GM23338 (cell line): Measurements from ENCODE around the gene ICE1. TPM values are rescaled to one million over a fixed set of nuclear protein-coding genes. Genes with fewer than 3 reads are reported as not detected.

Source experiments
- ATAC-seq: fragments of 200-7000 bp; cut with Tn5 transposase; 3 replicates; pipeline ENCODE4 v1.9.1; 2020
- DNase-seq: peaks from one replicate; pipeline ENCODE4 v3.0.0-alpha.2; 2015; ENCODE audit warnings: low spot score
- H2AFZ ChIP-seq: fragments of 200-600 bp; sonication (generic); 2 replicates; pipeline ENCODE4 v1.8.0; 2016; ENCODE audit warnings: antibody characterized with exemption, mild to moderate bottlenecking, moderate library complexity
- H3F3A ChIP-seq: fragments of 200-600 bp; sonication (generic); replicated peaks from 2 replicates; pipeline ENCODE4 v1.8.0; 2017; ENCODE audit warnings: antibody characterized with exemption, mixed run types, low read depth
- H3K27ac ChIP-seq: fragments of 200-600 bp; sonication (generic); 2 replicates; pipeline ENCODE4 v1.6.1; 2016; ENCODE audit warnings: low read depth
- H3K27me3 ChIP-seq: fragments of 200-600 bp; sonication (generic); 2 replicates; pipeline ENCODE4 v1.8.0; 2016; ENCODE audit warnings: mild to moderate bottlenecking, mixed run types, moderate library complexity; ENCODE audit not compliant: insufficient read depth
- H3K36me3 ChIP-seq: fragments of 200-600 bp; sonication (generic); 2 replicates; pipeline ENCODE4 v1.8.0; 2016; ENCODE audit warnings: mild to moderate bottlenecking; ENCODE audit not compliant: insufficient read depth
- H3K4me1 ChIP-seq: fragments of 200-600 bp; sonication (generic); 2 replicates; pipeline ENCODE4 v1.8.0; 2016; ENCODE audit warnings: mild to moderate bottlenecking, moderate library complexity; ENCODE audit not compliant: insufficient read depth
- H3K4me2 ChIP-seq: fragments of 200-600 bp; sonication (generic); 2 replicates; pipeline ENCODE4 v1.7.1; 2017; ENCODE audit warnings: mixed run types
- H3K4me3 ChIP-seq: fragments of 200-600 bp; sonication (generic); 2 replicates; pipeline ENCODE4 v1.6.1; 2016; ENCODE audit warnings: mixed run types
- H3K79me2 ChIP-seq: fragments of 200-600 bp; sonication (generic); replicated peaks from 2 replicates; pipeline ENCODE4 v1.8.0; 2017; ENCODE audit warnings: mild to moderate bottlenecking; ENCODE audit not compliant: insufficient read depth
- H3K9me2 ChIP-seq: fragments of 200-600 bp; sonication (generic); 2 replicates; pipeline ENCODE4 v1.8.0; 2017; ENCODE audit not compliant: insufficient read depth
- H4K20me1 ChIP-seq: fragments of 200-600 bp; sonication (generic); replicated peaks from 2 replicates; pipeline ENCODE4 v1.8.0; 2017; ENCODE audit warnings: mild to moderate bottlenecking; ENCODE audit not compliant: insufficient read depth
- H3K27ac Mint-ChIP-seq: 2 replicates; pipeline ENCODE4 v1.8.0; 2020; ENCODE audit warnings: inconsistent platforms, mild to moderate bottlenecking, moderate library complexity, mixed read lengths
- H3K27me3 Mint-ChIP-seq: 3 replicates; pipeline ENCODE4 v1.8.0; 2022; ENCODE audit warnings: low read depth, mild to moderate bottlenecking, moderate library complexity, mixed read lengths, inconsistent platforms; ENCODE audit not compliant: insufficient read depth, poor library complexity
- H3K36me3 Mint-ChIP-seq: 3 replicates; pipeline ENCODE4 v1.8.0; 2021; ENCODE audit warnings: low read depth, mild to moderate bottlenecking, inconsistent platforms, moderate library complexity, mixed read lengths
- H3K4me1 Mint-ChIP-seq: 3 replicates; pipeline ENCODE4 v1.8.0; 2020; ENCODE audit warnings: mild to moderate bottlenecking, inconsistent platforms, mixed read lengths
- H3K4me3 Mint-ChIP-seq: 3 replicates; pipeline ENCODE4 v1.8.0; 2021; ENCODE audit warnings: moderate library complexity, mild to moderate bottlenecking, inconsistent platforms, mixed read lengths
- H3K9me3 Mint-ChIP-seq: 3 replicates; pipeline ENCODE4 v1.8.0; 2020; ENCODE audit warnings: moderate library complexity, mild to moderate bottlenecking, inconsistent platforms, mixed read lengths
- CREB1 ChIP-seq: fragments of 250-450 bp; sonication (Bioruptor Pico); IDR thresholded peaks from 2 replicates; pipeline ENCODE4 v1.5.0; 2020; ENCODE audit warnings: low read depth, mild to moderate bottlenecking, moderate library complexity
- EZH2 ChIP-seq: fragments of 200-600 bp; sonication (generic); IDR thresholded peaks from one replicate; pipeline ENCODE4 v1.8.0; 2017; ENCODE audit warnings: antibody characterized with exemption, mild to moderate bottlenecking, low read depth; ENCODE audit not compliant: unreplicated experiment
- EZH2phosphoT487 ChIP-seq: fragments of 200-600 bp; sonication (generic); IDR thresholded peaks from one replicate; pipeline ENCODE4 v1.8.1; 2018; ENCODE audit warnings: antibody characterized with exemption; ENCODE audit not compliant: unreplicated experiment
- JUNB ChIP-seq: IDR thresholded peaks from one replicate; pipeline ENCODE4 v1.6.1; 2016; ENCODE audit warnings: antibody characterized with exemption; ENCODE audit not compliant: unreplicated experiment
- NANOG ChIP-seq: IDR thresholded peaks from 2 replicates; pipeline ENCODE4 v1.6.1; 2016; ENCODE audit warnings: antibody characterized with exemption, borderline replicate concordance
- POLR2AphosphoS5 ChIP-seq: IDR thresholded peaks from 2 replicates; pipeline ENCODE4 v1.6.1; 2016; ENCODE audit warnings: antibody characterized with exemption, low read depth
- STAT1 ChIP-seq: IDR thresholded peaks from one replicate; pipeline ENCODE4 v1.6.1; 2016; ENCODE audit warnings: antibody characterized with exemption; ENCODE audit not compliant: unreplicated experiment
- ZNF114 ChIP-seq: fragments of 250-450 bp; sonication (Bioruptor Pico); IDR thresholded peaks from 2 replicates; pipeline ENCODE4 v1.5.0; 2020; ENCODE audit warnings: mild to moderate bottlenecking, moderate library complexity
- ZNF331 ChIP-seq: fragments of 250-450 bp; sonication (Bioruptor Pico); IDR thresholded peaks from 2 replicates; pipeline ENCODE4 v1.5.0; 2020; ENCODE audit warnings: low read depth, mild to moderate bottlenecking, moderate library complexity
- polyA plus RNA-seq: library from polyadenylated mRNA; unstranded; fragments of >200 nt; fragmentation: Nextera tagmentation; extraction: Ambion mirVana; gene quantifications from 2 replicates; pipeline ENCODE4 v1.2.1, GENCODE V29; 2016
- total RNA-seq: library from RNA; depleted of rRNA; stranded (reverse); fragments of >200 nt; shearing (Covaris generic); gene quantifications from 2 replicates; pipeline ENCODE4 v1.2.3, GENCODE V29; 2014
- TF ChIP-seq, protein P1 (sequence below): fragments of 250-450 bp; sonication (Bioruptor Pico); IDR thresholded peaks from 2 replicates; pipeline ENCODE4 v1.5.0; 2020; ENCODE audit warnings: mild to moderate bottlenecking, moderate library complexity
- TF ChIP-seq, protein P2 (sequence below): IDR thresholded peaks from 2 replicates; pipeline ENCODE4 v1.6.1; 2016; ENCODE audit warnings: antibody characterized with exemption
- TF ChIP-seq, protein P3 (sequence below), 2 experiments: fragments of 200-600 bp in 1 of 2; sonication (generic) in 1 of 2; conservative IDR thresholded peaks; 2 replicates each; pipeline versions ENCODE4 v1.5.1 to v1.6.1; 2016 to 2017; ENCODE audit warnings: antibody characterized with exemption in 2 of 2, low read depth in 2 of 2, mild to moderate bottlenecking in 2 of 2, moderate library complexity in 1 of 2
- TF ChIP-seq, protein P4 (sequence below): IDR thresholded peaks from one replicate; pipeline ENCODE4 v1.6.1; 2018; ENCODE audit warnings: antibody characterized with exemption; ENCODE audit not compliant: unreplicated experiment

The ICE1 gene
- total and polyA plus RNA-seq, 2 experiments from 2014 or later = 59.5 to 65.1 TPM

DNA sequence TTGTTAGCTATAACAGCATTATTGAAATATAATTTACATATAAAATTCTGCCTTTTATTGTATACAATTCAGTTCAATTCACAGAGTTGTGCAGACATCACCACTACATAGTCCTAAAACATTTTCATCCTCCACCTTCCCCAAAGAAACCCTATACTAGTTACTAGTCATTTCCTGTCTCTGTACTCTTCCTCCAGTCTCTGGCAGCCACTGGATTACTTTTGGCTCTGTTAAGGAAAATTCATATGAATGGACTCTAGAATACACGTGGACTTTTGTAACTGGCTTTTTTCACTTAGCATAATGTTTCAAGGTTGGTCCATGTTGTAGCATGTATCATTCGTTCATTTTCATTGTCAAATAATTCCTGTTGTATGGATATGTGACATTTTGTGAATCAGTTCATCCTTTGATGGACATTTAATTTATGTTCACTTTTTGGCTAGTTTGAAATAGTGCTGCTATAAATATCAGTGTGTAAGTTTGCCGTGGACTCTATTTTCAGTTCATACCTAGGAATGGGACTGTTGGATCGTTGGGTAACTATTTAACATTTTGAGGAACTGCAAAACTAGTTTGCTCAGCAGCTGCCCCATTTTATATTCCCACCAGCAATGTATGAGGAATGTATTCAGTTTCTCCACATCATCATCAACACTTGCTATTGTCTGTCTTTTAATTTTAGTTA lies 9.7 kb downstream of the ICE1 start:
- Histone ChIP-seq H3K27me3 (no peaks in the 10 kb centered on the region), H4K20me1 (peaks cover 46% of the 10 kb centered on the region), H3K27ac (no peak overlapping the region), H3F3A (no peaks in the 10 kb centered on the region), H3K4me1 (peaks cover 14% of the 10 kb centered on the region), H2AFZ (no peak overlapping the region), H3K79me2 (peaks cover 100% of the 10 kb centered on the region), H3K9me2 (no peaks in the 10 kb centered on the region), H3K36me3 (no peaks in the 10 kb centered on the region), H3K4me2 (no peak overlapping the region), H3K4me3 (no peak overlapping the region)
- peaks cover 1% of the 10 kb centered on the region for H3K27me3 Mint-ChIP-seq
- no peak overlapping the region for H3K4me3 Mint-ChIP-seq
- ATAC-seq = no peak
- H3K27ac Mint-ChIP-seq = no peak overlapping the region
- peaks cover 27% of the 10 kb centered on the region for H3K4me1 Mint-ChIP-seq
- no peaks in the 10 kb centered on the region for H3K9me3 Mint-ChIP-seq
- DNase-seq = no peak
- 0 out of 3 replicates have a peak, but pooled peaks cover under 1% of the 10 kb centered on the region for H3K36me3 Mint-ChIP-seq
- no peak for TF ChIP-seq EZH2
- TF ChIP-seq, protein P1, sequence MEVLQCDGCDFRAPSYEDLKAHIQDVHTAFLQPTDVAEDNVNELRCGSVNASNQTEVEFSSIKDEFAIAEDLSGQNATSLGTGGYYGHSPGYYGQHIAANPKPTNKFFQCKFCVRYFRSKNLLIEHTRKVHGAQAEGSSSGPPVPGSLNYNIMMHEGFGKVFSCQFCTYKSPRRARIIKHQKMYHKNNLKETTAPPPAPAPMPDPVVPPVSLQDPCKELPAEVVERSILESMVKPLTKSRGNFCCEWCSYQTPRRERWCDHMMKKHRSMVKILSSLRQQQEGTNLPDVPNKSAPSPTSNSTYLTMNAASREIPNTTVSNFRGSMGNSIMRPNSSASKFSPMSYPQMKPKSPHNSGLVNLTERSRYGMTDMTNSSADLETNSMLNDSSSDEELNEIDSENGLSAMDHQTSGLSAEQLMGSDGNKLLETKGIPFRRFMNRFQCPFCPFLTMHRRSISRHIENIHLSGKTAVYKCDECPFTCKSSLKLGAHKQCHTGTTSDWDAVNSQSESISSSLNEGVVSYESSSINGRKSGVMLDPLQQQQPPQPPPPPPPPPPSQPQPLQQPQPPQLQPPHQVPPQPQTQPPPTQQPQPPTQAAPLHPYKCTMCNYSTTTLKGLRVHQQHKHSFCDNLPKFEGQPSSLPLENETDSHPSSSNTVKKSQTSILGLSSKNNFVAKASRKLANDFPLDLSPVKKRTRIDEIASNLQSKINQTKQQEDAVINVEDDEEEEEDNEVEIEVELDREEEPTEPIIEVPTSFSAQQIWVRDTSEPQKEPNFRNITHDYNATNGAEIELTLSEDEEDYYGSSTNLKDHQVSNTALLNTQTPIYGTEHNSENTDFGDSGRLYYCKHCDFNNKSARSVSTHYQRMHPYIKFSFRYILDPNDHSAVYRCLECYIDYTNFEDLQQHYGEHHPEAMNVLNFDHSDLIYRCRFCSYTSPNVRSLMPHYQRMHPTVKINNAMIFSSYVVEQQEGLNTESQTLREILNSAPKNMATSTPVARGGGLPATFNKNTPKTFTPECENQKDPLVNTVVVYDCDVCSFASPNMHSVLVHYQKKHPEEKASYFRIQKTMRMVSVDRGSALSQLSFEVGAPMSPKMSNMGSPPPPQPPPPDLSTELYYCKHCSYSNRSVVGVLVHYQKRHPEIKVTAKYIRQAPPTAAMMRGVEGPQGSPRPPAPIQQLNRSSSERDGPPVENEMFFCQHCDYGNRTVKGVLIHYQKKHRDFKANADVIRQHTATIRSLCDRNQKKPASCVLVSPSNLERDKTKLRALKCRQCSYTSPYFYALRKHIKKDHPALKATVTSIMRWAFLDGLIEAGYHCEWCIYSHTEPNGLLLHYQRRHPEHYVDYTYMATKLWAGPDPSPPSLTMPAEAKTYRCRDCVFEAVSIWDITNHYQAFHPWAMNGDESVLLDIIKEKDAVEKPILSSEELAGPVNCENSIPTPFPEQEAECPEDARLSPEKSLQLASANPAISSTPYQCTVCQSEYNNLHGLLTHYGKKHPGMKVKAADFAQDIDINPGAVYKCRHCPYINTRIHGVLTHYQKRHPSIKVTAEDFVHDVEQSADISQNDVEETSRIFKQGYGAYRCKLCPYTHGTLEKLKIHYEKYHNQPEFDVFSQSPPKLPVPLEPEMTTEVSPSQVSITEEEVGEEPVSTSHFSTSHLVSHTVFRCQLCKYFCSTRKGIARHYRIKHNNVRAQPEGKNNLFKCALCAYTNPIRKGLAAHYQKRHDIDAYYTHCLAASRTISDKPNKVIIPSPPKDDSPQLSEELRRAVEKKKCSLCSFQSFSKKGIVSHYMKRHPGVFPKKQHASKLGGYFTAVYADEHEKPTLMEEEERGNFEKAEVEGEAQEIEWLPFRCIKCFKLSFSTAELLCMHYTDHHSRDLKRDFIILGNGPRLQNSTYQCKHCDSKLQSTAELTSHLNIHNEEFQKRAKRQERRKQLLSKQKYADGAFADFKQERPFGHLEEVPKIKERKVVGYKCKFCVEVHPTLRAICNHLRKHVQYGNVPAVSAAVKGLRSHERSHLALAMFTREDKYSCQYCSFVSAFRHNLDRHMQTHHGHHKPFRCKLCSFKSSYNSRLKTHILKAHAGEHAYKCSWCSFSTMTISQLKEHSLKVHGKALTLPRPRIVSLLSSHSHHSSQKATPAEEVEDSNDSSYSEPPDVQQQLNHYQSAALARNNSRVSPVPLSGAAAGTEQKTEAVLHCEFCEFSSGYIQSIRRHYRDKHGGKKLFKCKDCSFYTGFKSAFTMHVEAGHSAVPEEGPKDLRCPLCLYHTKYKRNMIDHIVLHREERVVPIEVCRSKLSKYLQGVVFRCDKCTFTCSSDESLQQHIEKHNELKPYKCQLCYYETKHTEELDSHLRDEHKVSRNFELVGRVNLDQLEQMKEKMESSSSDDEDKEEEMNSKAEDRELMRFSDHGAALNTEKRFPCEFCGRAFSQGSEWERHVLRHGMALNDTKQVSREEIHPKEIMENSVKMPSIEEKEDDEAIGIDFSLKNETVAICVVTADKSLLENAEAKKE (CRISPR knock-in tag) = no peak
- TF ChIP-seq, protein P2, sequence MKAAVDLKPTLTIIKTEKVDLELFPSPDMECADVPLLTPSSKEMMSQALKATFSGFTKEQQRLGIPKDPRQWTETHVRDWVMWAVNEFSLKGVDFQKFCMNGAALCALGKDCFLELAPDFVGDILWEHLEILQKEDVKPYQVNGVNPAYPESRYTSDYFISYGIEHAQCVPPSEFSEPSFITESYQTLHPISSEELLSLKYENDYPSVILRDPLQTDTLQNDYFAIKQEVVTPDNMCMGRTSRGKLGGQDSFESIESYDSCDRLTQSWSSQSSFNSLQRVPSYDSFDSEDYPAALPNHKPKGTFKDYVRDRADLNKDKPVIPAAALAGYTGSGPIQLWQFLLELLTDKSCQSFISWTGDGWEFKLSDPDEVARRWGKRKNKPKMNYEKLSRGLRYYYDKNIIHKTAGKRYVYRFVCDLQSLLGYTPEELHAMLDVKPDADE = no peak
- TF ChIP-seq STAT1 = no peak
- TF ChIP-seq NANOG = no peak
- TF ChIP-seq ZNF114 (CRISPR knock-in tag) = no peak
- TF ChIP-seq POLR2AphosphoS5 = no peak
- no peak for TF ChIP-seq EZH2phosphoT487
- no peak for TF ChIP-seq ZNF331 (CRISPR knock-in tag)
- TF ChIP-seq CREB1 (CRISPR knock-in tag) = no peak
- TF ChIP-seq, protein P3, sequence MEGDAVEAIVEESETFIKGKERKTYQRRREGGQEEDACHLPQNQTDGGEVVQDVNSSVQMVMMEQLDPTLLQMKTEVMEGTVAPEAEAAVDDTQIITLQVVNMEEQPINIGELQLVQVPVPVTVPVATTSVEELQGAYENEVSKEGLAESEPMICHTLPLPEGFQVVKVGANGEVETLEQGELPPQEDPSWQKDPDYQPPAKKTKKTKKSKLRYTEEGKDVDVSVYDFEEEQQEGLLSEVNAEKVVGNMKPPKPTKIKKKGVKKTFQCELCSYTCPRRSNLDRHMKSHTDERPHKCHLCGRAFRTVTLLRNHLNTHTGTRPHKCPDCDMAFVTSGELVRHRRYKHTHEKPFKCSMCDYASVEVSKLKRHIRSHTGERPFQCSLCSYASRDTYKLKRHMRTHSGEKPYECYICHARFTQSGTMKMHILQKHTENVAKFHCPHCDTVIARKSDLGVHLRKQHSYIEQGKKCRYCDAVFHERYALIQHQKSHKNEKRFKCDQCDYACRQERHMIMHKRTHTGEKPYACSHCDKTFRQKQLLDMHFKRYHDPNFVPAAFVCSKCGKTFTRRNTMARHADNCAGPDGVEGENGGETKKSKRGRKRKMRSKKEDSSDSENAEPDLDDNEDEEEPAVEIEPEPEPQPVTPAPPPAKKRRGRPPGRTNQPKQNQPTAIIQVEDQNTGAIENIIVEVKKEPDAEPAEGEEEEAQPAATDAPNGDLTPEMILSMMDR (conservative IDR thresholded peaks at IDR 0.05; ENCODE audit: low read depth in 2 of 2) = no peak
- TF ChIP-seq JUNB = no peak
- TF ChIP-seq, protein P4, sequence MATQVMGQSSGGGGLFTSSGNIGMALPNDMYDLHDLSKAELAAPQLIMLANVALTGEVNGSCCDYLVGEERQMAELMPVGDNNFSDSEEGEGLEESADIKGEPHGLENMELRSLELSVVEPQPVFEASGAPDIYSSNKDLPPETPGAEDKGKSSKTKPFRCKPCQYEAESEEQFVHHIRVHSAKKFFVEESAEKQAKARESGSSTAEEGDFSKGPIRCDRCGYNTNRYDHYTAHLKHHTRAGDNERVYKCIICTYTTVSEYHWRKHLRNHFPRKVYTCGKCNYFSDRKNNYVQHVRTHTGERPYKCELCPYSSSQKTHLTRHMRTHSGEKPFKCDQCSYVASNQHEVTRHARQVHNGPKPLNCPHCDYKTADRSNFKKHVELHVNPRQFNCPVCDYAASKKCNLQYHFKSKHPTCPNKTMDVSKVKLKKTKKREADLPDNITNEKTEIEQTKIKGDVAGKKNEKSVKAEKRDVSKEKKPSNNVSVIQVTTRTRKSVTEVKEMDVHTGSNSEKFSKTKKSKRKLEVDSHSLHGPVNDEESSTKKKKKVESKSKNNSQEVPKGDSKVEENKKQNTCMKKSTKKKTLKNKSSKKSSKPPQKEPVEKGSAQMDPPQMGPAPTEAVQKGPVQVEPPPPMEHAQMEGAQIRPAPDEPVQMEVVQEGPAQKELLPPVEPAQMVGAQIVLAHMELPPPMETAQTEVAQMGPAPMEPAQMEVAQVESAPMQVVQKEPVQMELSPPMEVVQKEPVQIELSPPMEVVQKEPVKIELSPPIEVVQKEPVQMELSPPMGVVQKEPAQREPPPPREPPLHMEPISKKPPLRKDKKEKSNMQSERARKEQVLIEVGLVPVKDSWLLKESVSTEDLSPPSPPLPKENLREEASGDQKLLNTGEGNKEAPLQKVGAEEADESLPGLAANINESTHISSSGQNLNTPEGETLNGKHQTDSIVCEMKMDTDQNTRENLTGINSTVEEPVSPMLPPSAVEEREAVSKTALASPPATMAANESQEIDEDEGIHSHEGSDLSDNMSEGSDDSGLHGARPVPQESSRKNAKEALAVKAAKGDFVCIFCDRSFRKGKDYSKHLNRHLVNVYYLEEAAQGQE = no peak
